Astrocyte of the spinal cord (primary cell): ENCODE results near the gene MGAT4A.

ENCODE experiments used
- DNase-seq: peaks from one replicate; pipeline ENCODE4 v3.0.0; 2011; ENCODE audit warnings: low read depth, low spot score
- H3K4me3 ChIP-seq: 2 replicates; pipeline ENCODE4 v1.5.1; 2011; ENCODE audit warnings: low read depth, mild to moderate bottlenecking, low read length, moderate library complexity
- in situ Hi-C: cut with HindIII; loops from 2 replicates; pipeline ENCODE4 v1.10.0; 2017; ENCODE audit warnings: low sequenced_read_pairs
- TF ChIP-seq, protein P1 (sequence below): IDR thresholded peaks from 2 replicates; pipeline ENCODE4 v1.5.1; 2012; ENCODE audit warnings: low read depth, mild to moderate bottlenecking, low read length, inconsistent platforms

The MGAT4A gene

DNA sequence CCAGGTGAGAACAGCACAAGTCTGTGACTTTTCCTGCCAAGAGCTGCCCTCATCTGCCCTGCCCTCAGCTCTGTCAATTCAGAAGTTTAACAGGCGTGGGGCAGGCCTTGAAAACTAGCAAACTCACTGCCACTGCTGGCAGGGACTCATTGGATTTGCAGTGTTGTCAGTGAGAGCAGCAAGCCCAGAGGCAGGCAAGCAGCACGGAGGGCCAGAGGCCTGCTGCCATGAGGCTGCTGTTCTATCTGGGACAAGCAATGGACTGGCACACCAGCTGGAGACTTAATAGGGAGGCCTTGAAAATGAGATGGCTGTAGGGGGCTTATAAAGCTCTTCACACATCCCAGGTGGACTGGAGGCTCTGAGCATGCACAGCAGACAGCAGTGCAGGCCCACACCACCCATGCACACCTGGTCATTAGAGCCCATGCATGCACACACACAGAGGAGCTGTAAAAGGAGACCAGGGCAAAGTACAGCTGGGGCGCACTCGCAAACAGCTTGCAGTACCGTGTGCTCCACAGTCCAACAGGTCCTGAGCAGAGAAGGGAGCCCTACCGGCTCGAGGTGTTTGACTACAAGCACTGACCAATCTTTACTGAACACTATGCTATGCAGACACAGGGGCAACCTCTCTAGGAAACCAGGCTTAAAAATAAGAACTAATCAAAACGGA lies 28.7 kb downstream of the MGAT4A start:
- TF ChIP-seq, protein P1, sequence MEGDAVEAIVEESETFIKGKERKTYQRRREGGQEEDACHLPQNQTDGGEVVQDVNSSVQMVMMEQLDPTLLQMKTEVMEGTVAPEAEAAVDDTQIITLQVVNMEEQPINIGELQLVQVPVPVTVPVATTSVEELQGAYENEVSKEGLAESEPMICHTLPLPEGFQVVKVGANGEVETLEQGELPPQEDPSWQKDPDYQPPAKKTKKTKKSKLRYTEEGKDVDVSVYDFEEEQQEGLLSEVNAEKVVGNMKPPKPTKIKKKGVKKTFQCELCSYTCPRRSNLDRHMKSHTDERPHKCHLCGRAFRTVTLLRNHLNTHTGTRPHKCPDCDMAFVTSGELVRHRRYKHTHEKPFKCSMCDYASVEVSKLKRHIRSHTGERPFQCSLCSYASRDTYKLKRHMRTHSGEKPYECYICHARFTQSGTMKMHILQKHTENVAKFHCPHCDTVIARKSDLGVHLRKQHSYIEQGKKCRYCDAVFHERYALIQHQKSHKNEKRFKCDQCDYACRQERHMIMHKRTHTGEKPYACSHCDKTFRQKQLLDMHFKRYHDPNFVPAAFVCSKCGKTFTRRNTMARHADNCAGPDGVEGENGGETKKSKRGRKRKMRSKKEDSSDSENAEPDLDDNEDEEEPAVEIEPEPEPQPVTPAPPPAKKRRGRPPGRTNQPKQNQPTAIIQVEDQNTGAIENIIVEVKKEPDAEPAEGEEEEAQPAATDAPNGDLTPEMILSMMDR, result no peak
- in situ Hi-C loops, result no loop called here
- H3K4me3 ChIP-seq, result no peak overlapping the region
- no peak for DNase-seq

DNA sequence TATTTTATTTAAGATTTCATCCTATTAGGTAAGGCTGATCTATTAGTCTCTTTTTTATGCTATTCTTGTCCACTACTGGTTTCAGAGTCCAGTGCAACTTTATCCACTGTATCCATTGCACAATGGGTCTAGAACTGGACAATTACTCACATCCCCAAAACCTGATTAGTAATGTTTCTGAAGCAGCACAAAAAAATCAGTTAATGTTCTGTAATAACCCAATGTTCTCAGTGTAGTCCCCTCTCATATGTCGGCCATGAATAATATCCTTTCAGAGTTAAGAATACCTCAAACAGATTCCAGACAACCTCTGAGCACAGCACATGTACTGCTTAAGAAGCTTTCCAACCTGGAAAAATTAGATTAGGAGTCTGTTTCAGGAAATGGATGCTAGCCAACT lies 29.7 kb downstream of the MGAT4A start:
- no peak for DNase-seq
- in situ Hi-C loops, result no loop called here
- TF ChIP-seq, protein P1, result no peak
- no peak overlapping the region for H3K4me3 ChIP-seq

DNA sequence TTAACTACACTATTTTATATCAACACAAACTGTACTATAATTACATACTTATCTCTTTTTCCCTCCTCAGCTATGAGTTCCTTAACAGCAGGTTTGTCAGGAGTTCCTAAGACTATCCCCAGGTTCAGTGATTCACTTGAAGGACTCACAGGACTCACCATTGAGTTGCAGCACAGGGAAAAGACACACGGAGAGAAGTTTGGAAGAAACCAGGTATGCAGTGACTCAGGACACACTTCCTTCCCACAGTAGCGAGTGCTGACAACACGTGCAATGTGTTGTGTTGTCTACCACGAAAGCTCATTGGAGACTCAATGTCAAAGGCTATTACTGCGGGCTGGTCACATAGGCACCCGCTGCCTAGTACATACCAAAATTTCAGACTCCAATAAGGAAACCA lies 32.0 kb downstream of the MGAT4A start:
- in situ Hi-C loops, result no loop called here
- DNase-seq, result no peak
- TF ChIP-seq, protein P1, result no peak

DNA sequence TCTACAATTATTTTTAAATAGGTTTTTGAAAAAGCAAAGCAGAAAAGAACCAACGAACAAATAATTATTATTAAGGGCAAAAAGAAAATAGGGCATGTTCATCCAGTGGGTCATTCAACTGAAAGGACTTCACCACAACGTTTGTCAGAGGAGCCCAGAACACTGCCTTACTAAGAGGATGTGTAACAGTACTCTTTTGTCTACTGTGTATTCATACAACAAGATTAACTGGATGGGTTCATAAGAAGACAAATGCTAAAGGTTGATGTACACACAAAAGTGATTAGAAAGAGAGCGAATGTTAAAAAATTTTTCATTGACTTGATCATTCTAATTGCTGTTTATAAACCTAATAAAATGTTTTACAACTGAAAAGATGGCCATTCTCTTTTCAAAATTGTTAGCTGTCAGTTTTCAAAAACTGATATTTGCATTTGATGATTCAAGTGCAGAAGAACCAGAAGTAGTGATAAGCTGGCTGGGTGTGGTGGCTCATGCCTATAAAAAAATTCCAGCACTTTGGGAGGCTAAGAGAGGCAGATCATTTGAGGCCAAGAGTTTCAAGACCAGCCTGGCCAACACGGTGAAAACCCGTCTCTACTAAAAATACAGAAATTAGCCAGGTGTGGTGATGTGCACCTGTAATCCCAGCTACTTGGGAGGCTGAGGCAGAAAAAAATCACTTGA lies 33.1 kb downstream of the MGAT4A start:
- TF ChIP-seq, protein P1, result no peak
- no peak for DNase-seq
- in situ Hi-C loops, result no loop called here

More for the DNA sequence above, 32.0 kb downstream of the MGAT4A start:
- H3K4me3 ChIP-seq, result no peak overlapping the region

DNA sequence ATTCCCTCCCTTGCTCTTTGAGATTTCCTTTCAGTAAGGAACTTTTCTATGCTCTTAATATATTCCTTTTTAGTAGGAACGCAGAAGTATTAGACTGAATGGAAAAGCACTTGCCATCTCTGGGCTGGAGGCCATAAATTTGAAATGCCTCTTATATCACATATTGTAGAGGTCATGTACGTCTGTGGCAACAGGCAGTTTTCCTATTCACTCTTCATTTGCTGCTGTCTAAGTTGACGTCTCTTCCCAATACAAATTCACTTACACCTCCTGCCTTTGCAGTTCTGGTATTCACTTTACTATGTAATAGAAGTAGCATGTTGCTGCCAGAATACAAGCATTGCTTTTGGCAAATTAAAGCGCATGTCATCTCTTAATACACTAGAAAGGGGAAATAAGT lies 34.7 kb downstream of the MGAT4A start:
- in situ Hi-C loops, result no loop called here
- TF ChIP-seq, protein P1, result no peak
- H3K4me3 ChIP-seq, result no peak overlapping the region
- no peak for DNase-seq

More for the DNA sequence above, 33.1 kb downstream of the MGAT4A start:
- no peak overlapping the region for H3K4me3 ChIP-seq

DNA sequence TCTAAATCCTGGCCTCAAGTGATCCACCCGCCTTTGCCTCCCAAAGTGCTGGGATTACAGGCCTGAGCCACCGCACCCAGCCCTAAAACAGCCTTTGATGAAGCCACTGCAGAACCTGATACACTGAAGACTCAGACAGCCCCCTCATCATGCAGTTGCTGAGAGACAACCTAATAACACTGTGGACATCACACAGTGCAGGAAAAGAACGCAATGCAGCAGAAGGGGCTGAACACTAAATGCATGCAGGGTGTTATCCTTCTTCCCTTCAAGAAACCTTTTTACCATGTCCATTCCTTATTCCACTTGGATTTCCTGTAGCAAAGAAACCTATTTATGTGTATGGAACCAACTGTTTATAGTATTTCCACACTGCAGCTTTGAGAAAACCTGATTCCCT lies 35.7 kb downstream of the MGAT4A start:
- in situ Hi-C loops, result no loop called here

More for the DNA sequence above, 35.7 kb downstream of the MGAT4A start:
- TF ChIP-seq, protein P1, result no peak
- no peak overlapping the region for H3K4me3 ChIP-seq
- no peak for DNase-seq
